Osteoblast (primary cell): Measurements from ENCODE around the gene IFFO2. TPM values are rescaled to one million over a fixed set of nuclear protein-coding genes. Genes with fewer than 3 reads are reported as not detected.

ENCODE experiments used
- DNase-seq: peaks from one replicate; pipeline ENCODE4 v3.0.0; 2011; ENCODE audit warnings: low spot score, mixed read lengths; ENCODE audit not compliant: insufficient read length; ENCODE audit errors: missing footprints
- H2AFZ ChIP-seq: 2 replicates; pipeline ENCODE4 v1.6.0; 2011; ENCODE audit warnings: mild to moderate bottlenecking, low read length
- H3K27ac ChIP-seq: 2 replicates; pipeline ENCODE4 v1.5.1; 2011; ENCODE audit warnings: mild to moderate bottlenecking, low read depth, low read length, moderate library complexity
- H3K27me3 ChIP-seq: 2 replicates; pipeline ENCODE4 v1.6.0; 2012; ENCODE audit warnings: mild to moderate bottlenecking, control low read depth, inconsistent platforms, low read length, moderate library complexity; ENCODE audit not compliant: insufficient read depth
- H3K36me3 ChIP-seq: 2 replicates; pipeline ENCODE4 v1.5.1; 2011; ENCODE audit warnings: mild to moderate bottlenecking, low read length, control low read depth, moderate library complexity; ENCODE audit not compliant: insufficient read depth
- H3K4me1 ChIP-seq: 2 replicates; pipeline ENCODE4 v1.5.1; 2011; ENCODE audit warnings: mild to moderate bottlenecking, low read length, control low read depth, moderate library complexity; ENCODE audit not compliant: insufficient read depth
- H3K4me2 ChIP-seq: 2 replicates; pipeline ENCODE4 v1.6.0; 2011; ENCODE audit warnings: mild to moderate bottlenecking, low read length; ENCODE audit not compliant: insufficient read depth
- H3K4me3 ChIP-seq: fragments of 200-600 bp; sonication (generic); 3 replicates; pipeline ENCODE4 v1.5.1; 2012; ENCODE audit warnings: mild to moderate bottlenecking, low read length, inconsistent platforms; ENCODE audit not compliant: insufficient read depth
- H3K79me2 ChIP-seq: 2 replicates; pipeline ENCODE4 v1.6.0; 2012; ENCODE audit warnings: mild to moderate bottlenecking, low read length, control low read depth, inconsistent platforms; ENCODE audit not compliant: insufficient read depth
- H3K9me3 ChIP-seq: 2 replicates; pipeline ENCODE4 v1.5.1; 2011; ENCODE audit warnings: low read depth, low read length, control low read depth
- H4K20me1 ChIP-seq: 2 replicates; pipeline ENCODE4 v1.6.0; 2012; ENCODE audit warnings: mild to moderate bottlenecking, low read length, control low read depth; ENCODE audit not compliant: insufficient read depth
- total RNA-seq: library from RNA; depleted of rRNA; stranded (reverse); fragments of >200 nt; gene quantifications from 2 replicates; pipeline ENCODE4 v1.2.3, GENCODE V29; 2012
- TF ChIP-seq, protein P1 (sequence below): IDR thresholded peaks from 2 replicates; pipeline ENCODE4 v1.5.1; 2011; ENCODE audit warnings: mild to moderate bottlenecking, low read depth, low read length, moderate library complexity; ENCODE audit errors: extremely low read depth

Gene IFFO2
- total RNA-seq, 1 donor = 10.9 TPM

DNA sequence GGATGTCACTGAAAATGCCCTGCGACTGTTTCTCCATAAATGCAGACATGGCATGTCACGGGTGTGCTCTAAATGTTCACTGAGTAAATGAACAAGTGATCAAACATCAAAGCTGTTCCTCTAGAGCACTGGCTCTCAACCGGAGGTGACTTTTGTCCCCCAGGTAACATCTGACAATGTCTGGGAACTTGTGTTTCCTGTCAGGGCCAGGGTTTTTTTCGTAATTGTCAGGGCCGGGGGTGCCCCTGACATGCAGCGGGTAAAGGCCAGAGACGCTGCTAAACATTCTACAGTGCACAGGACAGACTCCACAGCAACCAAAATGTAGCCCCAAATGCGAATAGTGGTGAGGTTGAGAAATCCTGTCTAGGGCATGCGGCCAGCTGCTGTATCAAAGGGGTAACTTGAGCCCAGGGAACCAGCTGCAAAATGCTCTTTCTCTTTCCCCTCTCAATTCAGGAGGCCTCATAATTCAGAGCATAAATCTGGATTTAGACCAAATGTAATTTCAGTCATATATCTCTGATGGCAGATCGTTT is 56.1 kb downstream of the IFFO2 start:
- TF ChIP-seq, protein P1, sequence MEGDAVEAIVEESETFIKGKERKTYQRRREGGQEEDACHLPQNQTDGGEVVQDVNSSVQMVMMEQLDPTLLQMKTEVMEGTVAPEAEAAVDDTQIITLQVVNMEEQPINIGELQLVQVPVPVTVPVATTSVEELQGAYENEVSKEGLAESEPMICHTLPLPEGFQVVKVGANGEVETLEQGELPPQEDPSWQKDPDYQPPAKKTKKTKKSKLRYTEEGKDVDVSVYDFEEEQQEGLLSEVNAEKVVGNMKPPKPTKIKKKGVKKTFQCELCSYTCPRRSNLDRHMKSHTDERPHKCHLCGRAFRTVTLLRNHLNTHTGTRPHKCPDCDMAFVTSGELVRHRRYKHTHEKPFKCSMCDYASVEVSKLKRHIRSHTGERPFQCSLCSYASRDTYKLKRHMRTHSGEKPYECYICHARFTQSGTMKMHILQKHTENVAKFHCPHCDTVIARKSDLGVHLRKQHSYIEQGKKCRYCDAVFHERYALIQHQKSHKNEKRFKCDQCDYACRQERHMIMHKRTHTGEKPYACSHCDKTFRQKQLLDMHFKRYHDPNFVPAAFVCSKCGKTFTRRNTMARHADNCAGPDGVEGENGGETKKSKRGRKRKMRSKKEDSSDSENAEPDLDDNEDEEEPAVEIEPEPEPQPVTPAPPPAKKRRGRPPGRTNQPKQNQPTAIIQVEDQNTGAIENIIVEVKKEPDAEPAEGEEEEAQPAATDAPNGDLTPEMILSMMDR = no peak
- Histone ChIP-seq H4K20me1 (peaks cover 2% of the 10 kb centered on the region), H3K79me2 (no peaks in the 10 kb centered on the region), H3K36me3 (no peaks in the 10 kb centered on the region), H3K4me1 (peaks cover 12% of the 10 kb centered on the region), H3K4me2 (no peak overlapping the region), H3K27me3 (no peaks in the 10 kb centered on the region), H3K27ac (no peak overlapping the region), H3K4me3 (no peak overlapping the region), H2AFZ (no peak overlapping the region), H3K9me3 (no peaks in the 10 kb centered on the region)
- DNase-seq = peak; percentile 64

DNA sequence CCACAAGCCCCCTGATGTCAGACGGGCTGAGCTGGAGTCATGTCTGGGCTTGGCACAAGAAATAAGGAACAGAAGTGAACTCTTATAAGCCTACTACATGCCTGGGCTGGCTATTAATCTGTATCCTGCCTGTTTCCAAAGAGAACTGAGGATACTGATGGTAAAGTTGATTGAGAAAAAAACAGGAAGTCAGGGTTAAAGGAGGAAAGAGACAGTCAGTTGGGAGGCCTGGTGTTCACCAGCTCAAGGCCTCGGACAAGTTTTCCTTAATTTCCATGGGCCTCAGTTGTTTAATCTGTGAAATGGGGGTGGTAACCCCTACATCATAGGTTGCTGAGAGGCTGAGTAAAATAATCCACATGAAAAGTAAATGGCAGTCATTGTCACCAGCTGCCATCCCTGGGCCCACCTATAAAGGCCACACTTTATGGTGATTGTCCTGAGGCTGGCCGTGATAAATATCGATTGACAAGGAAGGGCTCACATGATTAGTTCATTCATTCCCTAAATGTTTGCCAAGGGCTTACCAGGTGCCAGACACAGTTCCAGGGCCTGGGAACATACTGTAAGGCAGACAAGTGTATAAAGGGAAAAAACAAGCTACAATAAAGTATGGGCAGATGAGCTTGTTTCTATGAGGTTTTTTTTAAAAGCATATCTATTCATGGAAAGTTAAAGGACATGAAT is 57.0 kb downstream of the IFFO2 start:
- Histone ChIP-seq H3K4me2 (no peak overlapping the region), H2AFZ (no peak overlapping the region), H3K27ac (no peak overlapping the region), H3K4me1 (peaks cover 12% of the 10 kb centered on the region), H3K27me3 (no peaks in the 10 kb centered on the region), H3K36me3 (no peaks in the 10 kb centered on the region), H3K9me3 (no peaks in the 10 kb centered on the region), H3K79me2 (no peaks in the 10 kb centered on the region), H4K20me1 (peaks cover 2% of the 10 kb centered on the region), H3K4me3 (no peak overlapping the region)
- TF ChIP-seq, protein P1 = no peak
- no peak for DNase-seq

DNA sequence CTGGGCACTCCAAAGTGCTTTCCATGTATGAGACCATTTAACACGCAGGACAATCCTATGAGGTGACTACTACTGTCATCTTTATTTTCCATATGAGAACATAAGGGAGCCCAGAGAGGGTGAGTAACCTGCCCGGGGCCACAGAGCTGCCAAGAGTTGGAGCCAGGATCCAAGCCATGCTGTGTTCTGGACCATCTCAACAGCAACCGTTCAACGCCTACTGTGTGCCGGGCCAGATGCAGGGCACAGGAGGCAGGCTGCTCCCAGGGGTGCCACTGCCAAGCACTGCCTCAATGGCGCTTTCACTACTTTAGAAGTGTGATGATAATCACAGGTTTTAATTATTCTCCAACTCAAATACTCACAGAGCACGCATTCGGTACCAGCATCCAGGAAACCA is 57.9 kb downstream of the IFFO2 start:
- peaks cover 2% of the 10 kb centered on the region for H4K20me1 ChIP-seq
- H2AFZ ChIP-seq = no peak overlapping the region
- DNase-seq = no peak
- H3K27ac ChIP-seq = no peak overlapping the region
- H3K4me3 ChIP-seq = no peak overlapping the region
- H3K9me3 ChIP-seq = no peaks in the 10 kb centered on the region
- H3K4me2 ChIP-seq = no peak overlapping the region
- H3K36me3 ChIP-seq = no peaks in the 10 kb centered on the region
- H3K27me3 ChIP-seq = no peaks in the 10 kb centered on the region
- peaks cover 11% of the 10 kb centered on the region for H3K4me1 ChIP-seq
- TF ChIP-seq, protein P1 = no peak
- H3K79me2 ChIP-seq = no peaks in the 10 kb centered on the region

DNA sequence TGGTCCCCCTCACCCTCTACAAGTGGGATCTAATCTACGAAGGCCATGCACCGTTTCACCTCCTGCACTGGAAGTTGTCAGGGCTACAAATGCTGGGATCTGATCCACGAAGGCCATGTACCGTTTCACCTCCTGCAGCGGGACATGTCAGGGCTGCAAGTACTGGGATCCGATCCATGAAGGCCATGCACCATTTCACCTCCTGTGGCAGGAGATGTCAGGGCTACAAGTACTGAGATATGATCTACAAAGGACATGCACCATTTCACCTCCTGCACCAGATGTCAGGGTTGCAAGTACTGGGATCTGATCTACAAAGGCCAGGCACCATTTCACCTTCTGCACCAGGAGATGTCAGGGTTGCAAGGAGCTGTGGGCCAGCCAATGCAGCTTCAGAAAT is 61.2 kb downstream of the IFFO2 start:
- peaks cover 22% of the 10 kb centered on the region for H3K4me1 ChIP-seq
- no peaks in the 10 kb centered on the region for H3K9me3 ChIP-seq
- no peak overlapping the region for H2AFZ ChIP-seq
- H3K36me3 ChIP-seq = no peaks in the 10 kb centered on the region
- H3K27ac ChIP-seq = no peak overlapping the region
- H3K79me2 ChIP-seq = no peaks in the 10 kb centered on the region
- TF ChIP-seq, protein P1 = no peak
- no peak for DNase-seq
- no peaks in the 10 kb centered on the region for H4K20me1 ChIP-seq
- H3K27me3 ChIP-seq = no peaks in the 10 kb centered on the region
- no peak overlapping the region for H3K4me3 ChIP-seq
- H3K4me2 ChIP-seq = no peak overlapping the region
